NCI-H510A (cell line): ENCODE results near the gene CTTNBP2.
"Not testable (repeated sequence)": the region's sequence is repeated elsewhere in the genome, so short reads cannot be mapped to it uniquely, and the experiment has no call there.

Experiments used
- DNase-seq: peaks from one replicate; lab custom pipeline; 2025; lab: John Stamatoyannopoulos, UW

Gene CTTNBP2

GRCh38 chr7:117750612-117751563 is 122.4 kb downstream of the CTTNBP2 start:
- DNase-seq: no peak

GRCh38 chr7:117741962-117742361 is 131.3 kb downstream of the CTTNBP2 start:
- DNase-seq: no peak

GRCh38 chr7:117739085-117739484 is 134.2 kb downstream of the CTTNBP2 start:
- no peak for DNase-seq

GRCh38 chr7:117737926-117738325 is 135.3 kb downstream of the CTTNBP2 start:
- no peak for DNase-seq

- no peak for DNase-seq
These were observed 141.8 kb downstream of the CTTNBP2 start for GRCh38 chr7:117731455-117731854.

- no peak for DNase-seq
These were observed 142.9 kb downstream of the CTTNBP2 start for GRCh38 chr7:117730390-117730789.

- no peak for DNase-seq
These were observed 144.2 kb downstream of the CTTNBP2 start for GRCh38 chr7:117728890-117729624.

GRCh38 chr7:117724898-117725297 is 148.3 kb downstream of the CTTNBP2 start:
- no peak for DNase-seq

- DNase-seq: no peak
These were observed 153.9 kb downstream of the CTTNBP2 start for GRCh38 chr7:117719377-117719776.

GRCh38 chr7:117718116-117718835 is 155.0 kb downstream of the CTTNBP2 start:
- DNase-seq: no peak

GRCh38 chr7:117717357-117717756 is 155.9 kb downstream of the CTTNBP2 start:
- DNase-seq: no peak

GRCh38 chr7:117716707-117717299 is 156.4 kb downstream of the CTTNBP2 start:
- no peak for DNase-seq

GRCh38 chr7:117715784-117716445 is 157.3 kb downstream of the CTTNBP2 start:
- DNase-seq: no peak

- DNase-seq: no peak
These were observed 161.7 kb downstream of the CTTNBP2 start for GRCh38 chr7:117711556-117711955.

- not testable (repeated sequence) for DNase-seq
These were observed 165.1 kb downstream of the CTTNBP2 start for GRCh38 chr7:117708173-117708572.

- no peak for DNase-seq
These were observed 166.2 kb downstream of the CTTNBP2 start for GRCh38 chr7:117707080-117707479.

GRCh38 chr7:117706210-117706609 is 167.0 kb downstream of the CTTNBP2 start:
- DNase-seq: no peak

GRCh38 chr7:117705630-117706029 is 167.6 kb downstream of the CTTNBP2 start:
- DNase-seq: no peak

- no peak for DNase-seq
These were observed 169.2 kb downstream of the CTTNBP2 start for GRCh38 chr7:117704063-117704462.

- no peak for DNase-seq
These were observed 175.2 kb downstream of the CTTNBP2 start for GRCh38 chr7:117698018-117698417.

- no peak for DNase-seq
These were observed 180.9 kb downstream of the CTTNBP2 start for GRCh38 chr7:117692338-117692737.
